T-helper 2 cell (primary cell): ENCODE measurements around the gene DIS3L2.
"Not testable (repeated sequence)": the region's sequence is repeated elsewhere in the genome, so short reads cannot be mapped to it uniquely, and the experiment has no call there.

Experiments used
- DNase-seq, 5 experiments: peaks; one replicate each; pipeline versions ENCODE4 v3.0.0 to v3.0.0-alpha.2; 2012 to 2022

DIS3L2 gene

DNA sequence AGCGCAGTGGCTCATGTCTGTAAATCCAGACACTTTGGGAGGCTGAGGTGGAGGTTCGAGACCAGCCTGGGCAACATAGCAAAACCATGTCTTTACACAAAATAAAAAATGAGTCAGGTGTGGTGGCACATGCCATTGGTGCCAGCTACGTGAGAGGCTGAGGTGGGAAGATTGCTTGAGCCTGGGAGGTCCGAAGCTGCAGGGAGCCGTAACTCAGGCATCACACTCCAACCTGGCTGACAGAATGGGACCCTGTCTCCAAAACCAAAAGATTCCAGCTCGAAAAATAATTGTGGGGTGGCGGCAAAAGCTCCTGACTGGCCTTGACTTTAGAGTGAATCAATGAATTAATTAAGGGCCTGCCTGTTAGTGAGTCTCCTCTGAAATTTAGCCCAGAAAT, 415.8 kb downstream of the DIS3L2 start:
- DNase-seq, result no peak

DNA sequence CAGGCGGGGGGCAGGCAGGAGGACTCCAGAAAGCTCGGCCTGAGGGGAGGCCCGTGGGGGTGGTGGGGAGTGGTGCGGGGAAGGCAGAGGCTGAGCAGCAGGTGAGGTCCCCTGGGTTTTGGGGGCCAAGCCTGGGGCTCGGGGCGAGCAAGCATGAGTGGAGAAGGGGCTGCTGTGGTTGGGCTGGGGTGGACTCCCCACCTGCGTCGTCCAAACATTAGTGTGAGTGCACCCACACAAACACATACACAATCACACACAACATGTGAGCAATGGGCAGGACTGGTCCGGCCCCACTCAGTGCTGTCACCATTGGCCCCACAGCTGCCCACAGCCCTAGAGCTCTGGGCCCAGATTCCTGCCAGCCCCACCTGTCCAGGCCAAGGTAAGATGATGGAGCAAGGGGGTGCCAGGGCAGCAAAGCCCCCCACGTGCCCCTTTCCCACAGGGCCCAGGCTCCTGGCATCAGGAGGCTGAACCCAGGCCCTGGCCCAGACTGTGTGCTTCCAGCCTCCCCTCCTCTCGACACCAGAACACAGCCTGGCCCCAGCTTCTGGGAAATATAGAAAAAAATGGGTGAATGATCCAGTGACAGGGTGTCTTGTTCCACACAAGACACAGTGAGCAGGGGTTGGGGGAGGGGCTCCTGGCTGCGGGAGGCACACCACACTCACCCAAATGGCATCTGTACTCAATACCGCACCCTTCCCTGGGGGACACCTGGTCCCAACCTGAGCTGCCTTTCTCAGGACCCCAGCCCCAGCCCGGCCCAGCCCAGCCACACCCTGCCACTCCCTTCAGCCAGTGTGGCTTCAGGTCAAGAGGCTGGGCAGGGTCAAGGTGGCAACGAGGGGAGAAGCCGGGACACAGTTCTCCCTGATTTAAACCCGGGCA, 416.6 kb downstream of the DIS3L2 start:
- DNase-seq, result no peak

DNA sequence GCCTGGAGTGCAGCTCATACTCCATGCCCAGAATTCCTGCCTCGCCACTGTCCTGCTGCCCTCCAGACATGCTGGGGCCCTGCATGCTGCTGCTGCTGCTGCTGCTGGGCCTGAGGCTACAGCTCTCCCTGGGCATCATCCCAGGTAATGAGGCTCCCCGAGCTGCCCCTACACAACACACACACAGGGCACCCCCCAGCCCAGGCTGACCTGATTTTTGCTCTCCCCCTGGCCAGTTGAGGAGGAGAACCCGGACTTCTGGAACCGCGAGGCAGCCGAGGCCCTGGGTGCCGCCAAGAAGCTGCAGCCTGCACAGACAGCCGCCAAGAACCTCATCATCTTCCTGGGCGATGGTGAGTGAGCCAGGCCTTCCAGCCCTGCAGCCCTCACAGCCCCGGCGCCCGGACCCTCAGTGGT, 417.2 kb downstream of the DIS3L2 start, which contains the start of gene ALPP:
Gene ALPP, plus strand, starts transcription at position 17 of the 417 bp plus-strand sequence. Its CDS starts 52 bp downstream, at position 69.
- DNase-seq, result not testable (repeated sequence)

DNA sequence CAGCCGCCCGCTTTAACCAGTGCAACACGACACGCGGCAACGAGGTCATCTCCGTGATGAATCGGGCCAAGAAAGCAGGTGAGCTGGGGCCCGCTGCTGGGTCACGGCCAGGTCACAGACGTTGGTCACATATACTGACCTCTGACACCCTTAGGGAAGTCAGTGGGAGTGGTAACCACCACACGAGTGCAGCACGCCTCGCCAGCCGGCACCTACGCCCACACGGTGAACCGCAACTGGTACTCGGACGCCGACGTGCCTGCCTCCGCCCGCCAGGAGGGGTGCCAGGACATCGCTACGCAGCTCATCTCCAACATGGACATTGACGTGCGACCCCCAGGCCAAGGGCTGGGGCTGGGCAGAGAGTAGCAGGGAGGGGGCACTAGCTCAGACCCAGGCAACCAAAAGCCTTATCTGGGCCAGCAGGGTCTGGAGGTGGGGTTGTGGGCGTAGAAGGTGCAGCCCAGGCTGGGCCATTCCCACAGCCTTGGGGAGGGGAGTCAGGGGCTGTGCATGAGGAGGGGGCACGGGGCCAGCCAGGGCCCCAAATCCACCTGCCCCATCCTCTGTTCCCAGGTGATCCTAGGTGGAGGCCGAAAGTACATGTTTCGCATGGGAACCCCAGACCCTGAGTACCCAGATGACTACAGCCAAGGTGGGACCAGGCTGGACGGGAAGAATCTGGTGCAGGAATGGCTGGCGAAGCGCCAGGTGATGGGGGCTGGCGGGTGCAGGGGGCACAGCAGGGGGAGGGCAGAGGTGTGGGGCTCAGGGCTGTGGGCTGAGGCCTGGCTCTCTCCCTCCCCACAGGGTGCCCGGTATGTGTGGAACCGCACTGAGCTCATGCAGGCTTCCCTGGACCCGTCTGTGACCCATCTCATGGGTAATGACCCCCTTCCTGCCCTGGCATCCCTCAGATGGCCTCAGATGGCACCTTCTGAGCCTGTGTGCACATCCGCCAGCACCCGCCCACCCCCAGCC, 418.4 kb downstream of the DIS3L2 start:
- not testable (repeated sequence) for DNase-seq

DNA sequence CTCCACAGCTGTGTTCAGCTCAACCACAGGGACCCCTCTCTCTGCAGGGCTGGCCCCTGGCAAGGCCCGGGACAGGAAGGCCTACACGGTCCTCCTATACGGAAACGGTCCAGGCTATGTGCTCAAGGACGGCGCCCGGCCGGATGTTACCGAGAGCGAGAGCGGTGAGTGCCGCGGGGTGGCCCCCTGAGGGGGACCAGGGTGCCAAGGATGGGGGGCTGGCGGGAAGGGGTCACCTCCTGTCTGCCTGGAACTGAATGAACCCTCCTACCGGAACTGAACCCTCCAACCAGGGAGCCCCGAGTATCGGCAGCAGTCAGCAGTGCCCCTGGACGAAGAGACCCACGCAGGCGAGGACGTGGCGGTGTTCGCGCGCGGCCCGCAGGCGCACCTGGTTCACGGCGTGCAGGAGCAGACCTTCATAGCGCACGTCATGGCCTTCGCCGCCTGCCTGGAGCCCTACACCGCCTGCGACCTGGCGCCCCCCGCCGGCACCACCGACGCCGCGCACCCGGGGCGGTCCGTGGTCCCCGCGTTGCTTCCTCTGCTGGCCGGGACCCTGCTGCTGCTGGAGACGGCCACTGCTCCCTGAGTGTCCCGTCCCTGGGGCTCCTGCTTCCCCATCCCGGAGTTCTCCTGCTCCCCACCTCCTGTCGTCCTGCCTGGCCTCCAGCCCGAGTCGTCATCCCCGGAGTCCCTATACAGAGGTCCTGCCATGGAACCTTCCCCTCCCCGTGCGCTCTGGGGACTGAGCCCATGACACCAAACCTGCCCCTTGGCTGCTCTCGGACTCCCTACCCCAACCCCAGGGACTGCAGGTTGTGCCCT, 419.9 kb downstream of the DIS3L2 start:
- DNase-seq, result peak in 1 of 5 experiments; percentile 19

DNA sequence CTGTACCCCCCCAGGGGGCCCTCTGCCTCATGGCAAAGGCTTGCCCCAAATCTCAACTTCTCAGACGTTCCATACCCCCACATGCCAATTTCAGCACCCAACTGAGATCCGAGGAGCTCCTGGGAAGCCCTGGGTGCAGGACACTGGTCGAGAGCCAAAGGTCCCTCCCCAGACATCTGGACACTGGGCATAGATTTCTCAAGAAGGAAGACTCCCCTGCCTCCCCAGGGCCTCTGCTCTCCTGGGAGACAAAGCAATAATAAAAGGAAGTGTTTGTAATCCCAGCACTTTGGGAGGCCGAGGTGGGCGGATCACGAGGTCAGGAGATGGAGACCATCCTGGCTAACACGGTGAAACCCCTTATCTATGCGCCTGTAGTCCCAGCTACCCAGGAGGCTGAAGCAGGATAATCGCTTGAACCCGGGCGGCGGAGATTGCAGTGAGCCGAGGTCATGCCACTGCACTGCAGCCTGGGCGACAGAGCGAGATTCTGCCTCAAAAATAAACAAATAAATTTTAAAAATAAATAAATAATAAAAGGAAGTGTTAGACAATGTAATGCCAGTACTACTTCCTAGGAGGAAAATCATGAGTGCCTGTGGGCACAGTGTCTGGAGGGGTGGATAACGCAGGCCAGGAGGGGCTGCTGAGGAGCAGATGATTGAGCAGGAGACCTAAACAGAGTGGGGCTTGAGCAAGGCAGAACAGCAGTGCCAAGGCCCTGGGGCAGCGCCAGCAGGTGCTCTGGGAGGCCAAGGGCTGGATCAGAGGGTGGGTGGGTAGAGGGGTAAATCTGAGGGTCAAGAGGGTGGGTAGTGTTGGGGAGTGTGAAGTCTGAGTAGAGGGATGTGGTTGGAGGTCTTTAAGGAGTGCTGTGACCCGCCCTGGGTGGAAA, 421.1 kb downstream of the DIS3L2 start:
- no peak for DNase-seq

DNA sequence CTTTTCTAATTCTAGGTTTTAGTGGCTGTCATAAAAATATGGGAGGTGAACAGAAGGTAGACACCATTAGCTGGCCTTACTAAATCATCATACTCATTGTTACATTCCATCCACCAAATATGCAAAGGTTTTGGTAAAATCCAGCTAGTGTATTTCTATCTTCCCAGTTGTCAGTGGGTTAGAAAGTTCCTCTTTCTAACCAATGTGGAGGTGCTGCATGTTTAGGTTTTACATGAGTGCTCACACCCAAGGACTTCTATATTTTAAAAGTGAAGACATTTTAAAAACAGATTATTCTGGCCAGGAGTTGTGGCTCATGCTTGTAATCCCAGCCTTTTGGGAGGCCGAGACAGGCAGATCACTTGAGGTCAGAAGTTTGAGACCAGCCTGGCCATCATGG, 423.0 kb downstream of the DIS3L2 start:
- no peak for DNase-seq

DNA sequence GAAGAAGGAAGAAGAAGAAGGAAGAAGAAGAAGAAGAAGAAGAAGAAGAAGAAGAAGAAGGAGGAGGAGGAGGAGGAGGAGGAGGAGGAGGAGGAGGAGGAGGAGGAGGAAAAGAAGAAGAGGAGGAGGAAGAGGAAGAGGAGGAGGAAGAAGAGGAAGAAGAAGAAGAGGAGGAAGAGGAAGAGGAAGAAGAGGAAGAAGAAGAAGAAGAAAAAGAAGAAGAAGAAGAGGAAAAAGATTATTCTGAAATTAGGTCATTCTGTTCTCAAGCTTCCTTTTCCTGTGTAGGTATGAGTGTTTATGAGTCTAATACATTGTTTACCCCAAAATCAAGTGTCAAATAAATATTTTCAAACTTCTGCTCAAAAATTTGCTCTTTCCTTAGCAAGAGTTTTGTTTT, 423.5 kb downstream of the DIS3L2 start:
- DNase-seq, result not testable (repeated sequence)

DNA sequence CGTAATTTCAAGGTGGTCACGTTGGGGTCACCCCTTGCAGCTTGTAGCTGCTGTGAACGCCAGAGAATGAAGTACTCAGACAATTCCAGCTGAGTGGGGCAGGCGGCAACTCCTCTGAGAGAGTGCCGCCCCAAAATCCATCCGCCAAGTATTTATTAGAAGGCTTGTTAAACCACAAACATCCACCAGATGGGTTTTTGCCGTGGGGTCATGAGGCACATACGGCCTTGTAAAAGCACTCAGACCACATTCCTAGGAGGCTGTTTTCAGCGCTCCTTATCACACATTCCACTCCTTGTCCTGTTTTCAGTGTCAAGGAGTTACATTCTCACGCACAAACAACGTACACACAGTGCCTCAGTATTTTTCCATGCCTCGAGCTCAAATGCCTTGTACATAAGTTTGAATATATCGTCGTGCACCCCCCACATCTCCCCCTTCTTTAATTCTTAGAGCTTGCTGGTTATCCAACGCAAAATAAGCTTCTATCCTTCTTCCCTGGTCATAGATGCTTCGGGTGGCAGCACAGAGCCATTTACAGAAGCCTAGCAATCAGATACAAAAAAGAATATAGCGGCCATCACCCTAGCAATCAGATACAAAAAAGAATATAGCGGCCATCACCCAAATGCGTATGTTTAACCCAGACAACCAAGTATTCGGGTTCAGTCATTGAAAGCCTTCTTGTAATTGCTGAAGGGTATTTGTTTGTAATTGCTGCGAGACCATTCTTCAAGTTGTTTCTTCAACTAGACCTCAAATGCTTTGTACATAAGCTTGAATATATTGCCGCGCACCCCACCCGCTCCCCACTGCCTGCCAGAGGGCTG, 424.4 kb downstream of the DIS3L2 start:
- DNase-seq, result no peak

DNA sequence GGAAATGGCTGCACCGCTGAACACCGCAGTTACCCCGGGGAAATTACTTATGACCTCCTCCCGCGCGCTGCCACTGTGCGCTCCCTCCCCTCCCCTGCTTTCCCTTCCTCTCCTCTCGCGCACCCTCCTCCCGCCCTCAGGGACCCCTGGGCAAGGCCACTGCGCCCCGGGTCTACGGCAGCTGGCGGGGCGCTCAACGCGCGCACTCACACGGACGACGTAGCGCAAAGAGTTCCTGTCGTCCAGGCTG, 424.9 kb downstream of the DIS3L2 start:
- DNase-seq, result no peak
